HG02610 (cell line): Measurements from ENCODE around the gene CNTN5.

Source experiments
- ATAC-seq: cut with Tn5 transposase; IDR thresholded peaks from one replicate; pipeline ENCODE4 v1.9.1; 2021; ENCODE audit warnings: mild to moderate bottlenecking, moderate library complexity; ENCODE audit not compliant: unreplicated experiment

The CNTN5 gene

GRCh38 chr11:100294748-100295147 is 1274.0 kb downstream of the CNTN5 start:
- no peak for ATAC-seq

DNA sequence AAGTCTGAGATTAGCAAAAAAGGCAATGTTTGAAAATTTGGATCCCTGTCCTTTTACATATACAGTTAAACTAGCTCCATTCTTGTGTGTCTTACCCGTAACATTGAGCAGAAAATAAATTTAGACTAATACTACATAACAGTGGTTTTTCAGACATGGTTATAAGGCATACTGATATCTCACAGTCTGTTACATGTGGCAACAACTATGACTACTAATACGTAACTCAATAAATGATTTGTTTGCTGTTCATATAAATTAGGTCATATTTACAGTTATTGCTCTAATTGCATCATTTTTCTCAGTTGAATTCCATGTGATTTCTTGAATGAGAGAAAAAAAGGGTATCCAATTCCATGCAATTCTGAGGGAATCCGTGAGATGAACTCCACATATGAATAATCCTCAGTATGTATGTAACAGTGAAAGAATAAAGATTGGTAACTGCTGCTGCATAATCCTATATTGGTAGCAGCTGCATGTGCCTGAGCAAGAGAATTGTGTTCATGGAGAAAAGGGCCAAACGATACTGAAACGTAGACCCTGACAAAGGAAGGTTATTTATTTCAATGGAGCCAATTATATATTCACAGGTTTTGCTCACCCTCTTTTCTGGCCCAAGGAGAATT is 1275.4 kb downstream of the CNTN5 start:
- ATAC-seq, result no peak

GRCh38 chr11:100297516-100297915 is 1276.8 kb downstream of the CNTN5 start:
- no peak for ATAC-seq

DNA sequence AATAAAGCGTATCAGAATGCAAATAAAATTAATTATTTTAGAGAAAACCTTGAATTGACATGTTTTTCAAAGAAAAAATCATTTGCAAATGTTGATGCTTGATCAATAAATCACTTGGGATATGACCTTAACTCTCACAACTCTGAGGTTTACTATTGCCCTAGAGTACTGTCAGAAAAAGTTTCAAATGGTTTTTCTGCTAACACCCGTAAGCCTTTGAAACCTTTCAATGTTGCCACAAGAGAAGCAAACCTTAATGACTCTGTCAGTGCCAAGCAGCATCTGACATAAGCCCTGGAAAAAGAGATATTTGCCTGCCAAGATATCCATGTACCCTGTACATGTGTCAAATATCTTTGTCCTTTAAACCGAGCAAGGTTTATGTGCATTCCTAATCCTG is 1282.1 kb downstream of the CNTN5 start:
- no peak for ATAC-seq

GRCh38 chr11:100303897-100304296 is 1283.1 kb downstream of the CNTN5 start:
- no peak for ATAC-seq

- ATAC-seq, result no peak
Measured at GRCh38 chr11:100308202-100308601, 1287.5 kb downstream of the CNTN5 start.

DNA sequence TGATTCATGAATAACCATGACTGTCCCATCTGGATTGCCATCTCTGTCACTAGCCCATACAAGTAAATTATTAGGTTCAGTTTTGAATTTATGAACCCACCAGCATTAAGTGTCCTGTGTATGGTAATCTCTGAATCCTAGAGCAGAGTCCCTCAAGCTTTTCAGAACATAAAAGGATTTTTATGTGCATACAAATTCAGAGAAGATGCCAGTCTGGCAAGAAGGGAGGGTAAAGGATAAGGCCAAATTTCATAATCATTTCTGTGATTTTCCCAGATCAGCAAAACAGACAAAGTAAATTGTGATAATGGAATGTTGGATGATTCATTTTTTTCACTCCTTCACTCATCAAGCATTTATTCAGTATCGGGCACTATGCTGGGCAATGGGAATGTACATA is 1295.2 kb downstream of the CNTN5 start:
- no peak for ATAC-seq

GRCh38 chr11:100316952-100317351 is 1296.2 kb downstream of the CNTN5 start:
- ATAC-seq, result no peak

DNA sequence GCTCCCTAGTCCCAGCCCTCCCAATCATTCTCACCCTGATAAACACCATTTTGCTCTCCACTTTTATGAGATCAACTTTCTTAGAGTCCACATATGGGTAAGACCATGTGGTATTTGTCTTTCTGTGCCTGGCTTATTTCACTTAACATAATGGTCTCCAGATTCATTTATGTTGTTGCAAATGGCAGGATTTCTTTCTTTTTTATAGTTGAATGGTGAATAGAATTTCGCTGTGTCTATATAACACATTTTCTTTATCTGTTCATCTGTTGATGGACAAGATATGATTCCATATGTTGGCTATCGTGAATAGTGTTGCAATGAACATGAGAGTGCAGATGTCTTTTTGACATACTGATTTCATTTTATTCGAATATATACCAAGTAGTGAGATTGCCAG is 1298.9 kb downstream of the CNTN5 start:
- ATAC-seq, result no peak

DNA sequence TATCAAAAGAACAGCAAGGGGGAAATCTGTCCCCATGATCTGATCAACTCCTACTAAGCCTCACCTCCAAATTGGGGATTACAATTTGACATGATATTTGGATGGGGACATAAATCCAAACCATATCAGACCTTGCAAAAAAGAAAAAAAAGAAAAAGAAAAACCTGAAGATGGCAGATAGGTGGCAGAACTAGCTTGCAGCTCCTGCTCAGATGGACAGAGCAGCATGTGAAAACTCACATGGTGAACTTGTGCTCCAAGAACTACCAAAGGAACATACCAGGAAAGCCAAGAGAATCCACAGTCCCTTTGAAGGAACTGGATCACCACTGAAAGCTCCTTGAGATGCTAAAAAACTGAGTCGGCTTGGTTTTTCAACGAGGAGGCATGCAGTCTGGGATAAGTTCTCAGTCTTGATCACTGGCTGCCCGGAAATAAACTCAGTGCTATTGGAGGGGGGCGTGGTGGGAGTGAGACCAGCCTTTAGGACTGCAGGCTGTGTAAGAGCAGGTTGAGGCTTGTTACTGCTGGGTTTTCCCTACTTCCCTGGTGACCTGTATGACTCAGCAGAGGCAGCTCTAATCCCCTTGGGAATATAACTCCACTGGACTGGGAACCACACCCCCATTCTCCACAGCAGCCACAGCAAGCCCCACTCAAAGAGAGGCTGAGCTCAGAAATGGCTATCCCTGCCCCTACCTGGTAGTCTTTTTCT is 1308.0 kb downstream of the CNTN5 start:
- ATAC-seq, result no peak

GRCh38 chr11:100329352-100329751 is 1308.6 kb downstream of the CNTN5 start:
- ATAC-seq, result no peak

DNA sequence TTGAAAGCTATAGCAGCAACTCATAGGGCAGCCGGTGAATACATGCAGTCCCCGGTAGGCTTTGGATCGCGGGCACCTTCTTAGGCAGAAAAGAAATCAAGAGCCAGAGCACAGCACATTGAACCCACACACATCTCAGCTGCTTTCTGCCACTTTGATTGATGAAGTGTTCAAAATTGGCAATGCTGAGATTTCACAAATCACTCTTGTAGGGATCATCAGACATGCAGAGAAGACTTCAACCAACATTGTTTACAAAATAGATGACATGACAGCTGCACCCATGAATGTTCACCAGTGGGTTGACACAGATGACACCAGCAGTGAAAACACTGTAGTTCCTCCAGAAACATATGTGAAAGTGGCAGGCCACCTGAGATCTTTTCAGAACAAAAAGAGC is 1316.1 kb downstream of the CNTN5 start:
- no peak for ATAC-seq

DNA sequence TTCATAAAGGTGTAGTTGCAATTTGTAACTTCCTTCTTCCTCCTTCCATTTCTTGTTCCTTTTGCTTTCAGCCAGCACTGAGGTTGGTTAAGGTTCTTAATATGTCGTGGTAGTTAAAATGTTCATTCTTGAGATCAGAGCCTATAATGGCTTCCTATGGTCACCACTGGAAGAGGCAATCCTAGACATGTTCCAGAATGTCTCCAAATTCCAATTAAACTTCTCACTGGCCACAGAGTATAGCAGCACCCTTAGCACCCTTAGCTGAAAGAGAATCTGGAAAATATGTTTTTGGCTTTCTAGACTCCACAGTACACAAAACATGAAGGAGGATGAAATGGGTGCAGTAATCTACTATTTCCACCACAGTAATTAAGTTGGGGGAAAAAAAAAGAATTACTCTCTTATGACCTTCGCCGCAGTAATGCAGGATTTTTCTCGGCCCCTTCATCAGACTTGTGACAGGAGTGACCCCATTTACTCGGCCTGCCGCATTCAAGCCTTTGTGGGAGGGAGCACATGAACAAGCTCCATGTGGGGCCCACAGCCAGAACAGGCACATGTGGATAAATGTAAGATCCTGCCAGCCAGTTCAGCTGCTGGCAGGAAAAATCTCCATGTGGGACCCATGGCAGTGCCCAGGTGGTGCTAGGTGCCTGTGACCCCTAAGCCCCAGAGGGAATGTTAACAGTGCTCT is 1317.5 kb downstream of the CNTN5 start:
- no peak for ATAC-seq

DNA sequence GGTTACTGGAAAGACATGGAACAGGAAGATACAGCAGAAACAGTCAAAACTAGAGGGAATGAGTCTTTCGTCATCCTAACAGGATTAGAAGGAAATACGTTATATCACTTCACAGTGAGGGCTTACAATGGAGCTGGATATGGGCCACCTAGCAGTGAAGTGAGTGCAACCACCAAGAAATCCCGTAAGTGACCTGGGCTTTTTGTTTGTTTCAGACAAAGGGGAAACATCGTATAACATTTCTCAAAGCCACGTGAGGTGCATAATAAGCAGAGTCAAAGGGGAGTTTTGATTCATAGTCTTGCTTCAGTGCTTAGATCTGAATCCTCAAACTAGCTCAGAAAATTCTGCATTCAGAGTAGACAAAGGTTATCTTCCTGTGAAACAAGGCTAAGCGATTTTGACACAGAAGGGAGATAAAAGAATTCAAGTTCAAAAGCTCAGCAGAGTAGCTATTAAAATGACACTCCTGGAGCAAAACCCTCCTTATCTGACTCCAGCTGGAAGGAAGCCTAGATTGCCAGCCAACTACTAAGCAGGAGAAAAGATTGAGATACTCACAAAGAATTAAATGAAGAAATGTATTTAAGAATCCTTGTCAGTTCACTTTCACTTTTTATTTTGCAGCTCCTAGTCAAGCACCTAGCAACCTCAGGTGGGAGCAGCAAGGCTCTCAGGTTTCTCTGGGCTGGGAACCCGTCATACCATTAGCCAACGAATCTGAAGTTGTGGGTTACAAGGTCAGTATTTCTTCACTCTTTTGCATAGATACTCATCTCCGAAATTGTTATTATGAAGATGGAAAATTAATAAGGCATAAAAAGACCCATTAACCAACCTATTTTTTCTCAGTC is 1319.9 kb downstream of the CNTN5 start:
- ATAC-seq, result no peak

- ATAC-seq, result no peak
Measured at GRCh38 chr11:100353083-100353482, 1332.3 kb downstream of the CNTN5 start.

GRCh38 chr11:100354736-100355135 is 1334.0 kb downstream of the CNTN5 start:
- ATAC-seq, result no peak

DNA sequence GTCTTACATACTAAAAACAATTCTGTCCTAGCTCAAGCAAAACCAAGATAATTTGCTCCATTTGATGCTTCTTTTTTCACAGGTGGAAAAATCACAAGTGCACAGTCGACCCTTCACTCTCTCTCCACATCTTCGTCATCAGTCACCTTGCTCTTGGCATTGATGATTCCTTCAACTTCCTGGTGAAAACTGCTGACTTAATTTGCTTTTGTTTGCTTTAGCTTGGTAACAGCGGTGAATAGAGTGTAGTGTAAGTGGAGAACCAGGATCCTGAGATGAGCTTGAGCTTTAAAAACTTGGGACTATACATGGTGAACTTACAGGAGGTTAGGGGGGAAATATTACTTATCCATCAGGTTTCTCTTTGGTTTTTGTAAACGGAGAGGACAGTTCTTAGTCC is 1335.3 kb downstream of the CNTN5 start:
- no peak for ATAC-seq

GRCh38 chr11:100359281-100359680 is 1338.5 kb downstream of the CNTN5 start:
- ATAC-seq, result no peak

DNA sequence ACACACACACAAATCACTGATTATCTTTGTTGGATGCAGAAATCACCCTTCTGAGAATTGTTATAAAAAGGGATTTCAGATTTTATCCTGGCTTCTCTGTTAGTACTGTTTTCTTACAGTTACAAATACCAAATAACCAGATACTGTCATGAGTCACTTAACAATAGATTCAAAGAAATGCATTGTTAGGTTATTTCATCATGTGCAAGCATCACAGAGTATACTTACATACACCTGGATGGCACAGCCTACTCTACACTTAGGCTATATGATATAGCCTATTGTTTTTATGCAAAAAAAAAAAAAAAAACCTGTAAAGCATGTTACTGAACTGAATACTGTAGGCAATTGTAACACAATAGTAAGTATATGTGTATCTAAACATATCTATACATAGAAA is 1347.1 kb downstream of the CNTN5 start:
- no peak for ATAC-seq

- no peak for ATAC-seq
Measured at GRCh38 chr11:100383357-100383865, 1362.7 kb downstream of the CNTN5 start.

GRCh38 chr11:100396266-100396665 is 1375.5 kb downstream of the CNTN5 start:
- ATAC-seq, result no peak
